MM.1S (cell line): ENCODE results near the gene TEAD4.

Source experiments
- DNase-seq: peaks from one replicate; pipeline ENCODE4 v3.0.0-alpha.2; 2015
- H2AFZ ChIP-seq: fragments of 300-600 bp; sonication (generic); 2 replicates; pipeline ENCODE4 v1.6.0; 2016; ENCODE audit warnings: antibody characterized with exemption, low read length
- H3F3A ChIP-seq: fragments of 300-600 bp; sonication (generic); 2 replicates; pipeline ENCODE4 v1.6.1; 2016; ENCODE audit warnings: mild to moderate bottlenecking, antibody characterized with exemption, low read length, moderate library complexity, mixed read lengths; ENCODE audit not compliant: insufficient read depth
- H3K27ac ChIP-seq: fragments of 300-600 bp; sonication (generic); 2 replicates; pipeline ENCODE4 v1.5.1; 2016; ENCODE audit warnings: mild to moderate bottlenecking, low read length
- H3K27me3 ChIP-seq: fragments of 300-600 bp; sonication (generic); replicated peaks from 2 replicates; pipeline ENCODE4 v1.6.0; 2016; ENCODE audit warnings: low read length; ENCODE audit not compliant: insufficient read depth
- H3K36me3 ChIP-seq: fragments of 300-600 bp; sonication (generic); replicated peaks from 2 replicates; pipeline ENCODE4 v1.6.1; 2016; ENCODE audit warnings: mild to moderate bottlenecking, low read length, mixed read lengths; ENCODE audit not compliant: insufficient read depth
- H3K4me1 ChIP-seq: fragments of 300-600 bp; sonication (generic); 2 replicates; pipeline ENCODE4 v1.6.1; 2016; ENCODE audit warnings: low read length, mixed read lengths
- H3K4me2 ChIP-seq: fragments of 300-600 bp; sonication (generic); 2 replicates; pipeline ENCODE4 v1.6.0; 2016; ENCODE audit warnings: low read depth, low read length
- H3K4me3 ChIP-seq: fragments of 300-600 bp; sonication (generic); 2 replicates; pipeline ENCODE4 v1.5.1; 2016; ENCODE audit warnings: low read length, mixed read lengths
- H3K79me2 ChIP-seq: fragments of 300-600 bp; sonication (generic); 2 replicates; pipeline ENCODE4 v1.6.1; 2016; ENCODE audit warnings: mixed run types, low read length, mixed read lengths
- H3K9ac ChIP-seq: fragments of 300-600 bp; sonication (generic); 2 replicates; pipeline ENCODE4 v1.6.1; 2016; ENCODE audit warnings: low read length, mixed read lengths
- H3K9me2 ChIP-seq: fragments of 300-600 bp; sonication (generic); replicated peaks from 2 replicates; pipeline ENCODE4 v1.6.1; 2016; ENCODE audit warnings: mild to moderate bottlenecking, low read length, mixed read lengths; ENCODE audit not compliant: insufficient read depth
- H3K9me3 ChIP-seq: fragments of 300-600 bp; sonication (generic); replicated peaks from 2 replicates; pipeline ENCODE4 v1.6.1; 2016; ENCODE audit warnings: mild to moderate bottlenecking, low read length, mixed read lengths; ENCODE audit not compliant: insufficient read depth
- H4K20me1 ChIP-seq: fragments of 300-600 bp; sonication (generic); 2 replicates; pipeline ENCODE4 v1.6.1; 2016; ENCODE audit warnings: mild to moderate bottlenecking, low read length, moderate library complexity, mixed read lengths; ENCODE audit not compliant: insufficient read depth
- CTCF ChIP-seq: fragments of 300-600 bp; sonication (generic); IDR thresholded peaks from 2 replicates; pipeline ENCODE4 v1.5.1; 2016; ENCODE audit warnings: antibody characterized with exemption, low read length, mixed read lengths
- EZH2 ChIP-seq: fragments of 300-600 bp; sonication (generic); optimal IDR thresholded peaks from 2 replicates; pipeline ENCODE3; 2017; ENCODE audit warnings: low read depth, mild to moderate bottlenecking, antibody characterized with exemption, low read length, mixed read lengths
- EZH2phosphoT487 ChIP-seq: fragments of 300-600 bp; sonication (generic); IDR thresholded peaks from 2 replicates; pipeline ENCODE4 v1.6.1; 2018; ENCODE audit warnings: antibody characterized with exemption, low read length

The TEAD4 gene

GRCh38 chr12:3030821-3031429 is 71.7 kb downstream of the TEAD4 start:
- Histone ChIP-seq H3K9me3 (no peaks in the 10 kb centered on the region), H3K9ac (no peak overlapping the region), H3K4me2 (no peak overlapping the region), H3K9me2 (no peaks in the 10 kb centered on the region), H2AFZ (no peak overlapping the region), H3F3A (no peaks in the 10 kb centered on the region), H3K4me3 (no peak overlapping the region), H3K27ac (no peak overlapping the region), H3K4me1 (no peaks in the 10 kb centered on the region), H4K20me1 (no peaks in the 10 kb centered on the region), H3K79me2 (no peaks in the 10 kb centered on the region), H3K27me3 (no peaks in the 10 kb centered on the region), H3K36me3 (no peaks in the 10 kb centered on the region)
- TF ChIP-seq EZH2 (no peak), CTCF (no peak), EZH2phosphoT487 (no peak)
- no peak for DNase-seq

- Histone ChIP-seq H4K20me1 (no peaks in the 10 kb centered on the region), H3K4me2 (no peak overlapping the region), H3K27ac (no peak overlapping the region)
Measured at GRCh38 chr12:3032161-3032560, 73.0 kb downstream of the TEAD4 start.

GRCh38 chr12:3032770-3033538 is 73.8 kb downstream of the TEAD4 start:
- no peak for DNase-seq
- Histone ChIP-seq H3K36me3 (no peaks in the 10 kb centered on the region), H3K27ac (no peak overlapping the region)

More at GRCh38 chr12:3032161-3032560, 73.0 kb downstream of the TEAD4 start:
- Histone ChIP-seq H3K9me3 (no peaks in the 10 kb centered on the region), H3F3A (no peaks in the 10 kb centered on the region), H3K79me2 (no peaks in the 10 kb centered on the region), H3K36me3 (no peaks in the 10 kb centered on the region), H3K4me3 (no peak overlapping the region), H2AFZ (no peak overlapping the region), H3K27me3 (no peaks in the 10 kb centered on the region), H3K4me1 (no peaks in the 10 kb centered on the region), H3K9me2 (no peaks in the 10 kb centered on the region), H3K9ac (no peak overlapping the region)
- no peak for DNase-seq
- no peak for TF ChIP-seq CTCF
- TF ChIP-seq EZH2: no peak
- TF ChIP-seq EZH2phosphoT487: no peak

More at GRCh38 chr12:3032770-3033538, 73.8 kb downstream of the TEAD4 start:
- Histone ChIP-seq H3K9me3 (no peaks in the 10 kb centered on the region), H3K79me2 (no peaks in the 10 kb centered on the region), H3K27me3 (no peaks in the 10 kb centered on the region), H3K9ac (no peak overlapping the region), H3F3A (no peaks in the 10 kb centered on the region), H3K4me1 (no peaks in the 10 kb centered on the region), H2AFZ (no peak overlapping the region), H3K9me2 (no peaks in the 10 kb centered on the region), H3K4me3 (no peak overlapping the region), H3K4me2 (no peak overlapping the region), H4K20me1 (no peaks in the 10 kb centered on the region)
- TF ChIP-seq EZH2: no peak
- no peak for TF ChIP-seq EZH2phosphoT487
- TF ChIP-seq CTCF: no peak
